Stomach (tissue), 4 donors: ENCODE data around the gene NHSL1.

ENCODE experiments used
- POLR2A ChIP-seq, 4 donors: fragments of 450-650 bp; IDR thresholded peaks; one replicate each; pipeline ENCODE4 v1.6.1; 2016; ENCODE audit warnings: antibody characterized with exemption in 4 of 4, control low read depth in 2 of 4, mild to moderate bottlenecking in 1 of 4, moderate library complexity in 1 of 4
- TF ChIP-seq, protein P1 (sequence below), 7 experiments: fragments of 450-650 bp in 4 of 7; fragments of 200-600 bp in 3 of 7; sonication (generic) in 3 of 7; IDR thresholded peaks; one replicate each; pipeline ENCODE4 v1.5.1; 2016 to 2019; ENCODE audit warnings: antibody characterized with exemption in 7 of 7, control low read depth in 2 of 7, mild to moderate bottlenecking in 1 of 7

DNA sequence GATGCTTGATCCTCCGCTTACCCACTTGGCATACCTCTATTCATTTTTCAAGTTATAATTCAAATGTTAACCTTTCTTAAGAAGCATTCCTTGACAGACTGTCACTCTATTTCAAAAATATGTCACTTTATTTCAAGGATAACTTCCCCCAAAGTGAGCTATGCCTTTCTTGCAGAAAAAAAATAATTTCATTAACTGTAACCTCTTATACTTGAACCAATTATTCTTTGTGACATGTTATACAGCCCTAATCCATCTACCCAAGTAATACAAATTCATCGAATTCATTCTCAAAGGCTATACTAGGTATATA, 9.3 kb upstream of the NHSL1 start:
- TF ChIP-seq, protein P1, sequence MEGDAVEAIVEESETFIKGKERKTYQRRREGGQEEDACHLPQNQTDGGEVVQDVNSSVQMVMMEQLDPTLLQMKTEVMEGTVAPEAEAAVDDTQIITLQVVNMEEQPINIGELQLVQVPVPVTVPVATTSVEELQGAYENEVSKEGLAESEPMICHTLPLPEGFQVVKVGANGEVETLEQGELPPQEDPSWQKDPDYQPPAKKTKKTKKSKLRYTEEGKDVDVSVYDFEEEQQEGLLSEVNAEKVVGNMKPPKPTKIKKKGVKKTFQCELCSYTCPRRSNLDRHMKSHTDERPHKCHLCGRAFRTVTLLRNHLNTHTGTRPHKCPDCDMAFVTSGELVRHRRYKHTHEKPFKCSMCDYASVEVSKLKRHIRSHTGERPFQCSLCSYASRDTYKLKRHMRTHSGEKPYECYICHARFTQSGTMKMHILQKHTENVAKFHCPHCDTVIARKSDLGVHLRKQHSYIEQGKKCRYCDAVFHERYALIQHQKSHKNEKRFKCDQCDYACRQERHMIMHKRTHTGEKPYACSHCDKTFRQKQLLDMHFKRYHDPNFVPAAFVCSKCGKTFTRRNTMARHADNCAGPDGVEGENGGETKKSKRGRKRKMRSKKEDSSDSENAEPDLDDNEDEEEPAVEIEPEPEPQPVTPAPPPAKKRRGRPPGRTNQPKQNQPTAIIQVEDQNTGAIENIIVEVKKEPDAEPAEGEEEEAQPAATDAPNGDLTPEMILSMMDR (IDR thresholded peaks at IDR 0.05), result no peak
- no peak for TF ChIP-seq POLR2A (IDR thresholded peaks at IDR 0.05)
